Measurements from ENCODE around the gene CD207. TPM values are rescaled to one million over a fixed set of nuclear protein-coding genes. Genes with fewer than 3 reads are reported as not detected.

The CD207 gene
- total and polyA plus RNA-seq, 4 donors = 0.06 to 1.8 (median 0.49) TPM

GRCh38 chr2:70822843-70823242 lies 12.8 kb downstream of the CD207 start:
- H3K27me3 ChIP-seq (ENCODE audit: control insufficient read depth in 3 of 3, insufficient read depth in 3 of 3, low read length in 2 of 3) = peaks cover 0 to 6% (median 0%) of the 10 kb centered on the region in 3 donors
- no peak overlapping the region for H3K27ac ChIP-seq (ENCODE audit: low read depth in 1 of 2, low read length in 1 of 2)
- H3K9ac ChIP-seq (ENCODE audit: insufficient read depth in 1 of 2, low read length in 2 of 2) = no peak overlapping the region
- H3K4me1 ChIP-seq (ENCODE audit: control insufficient read depth in 5 of 5, insufficient read depth in 5 of 5, low read length in 5 of 5) = peaks cover 0 to 1% (median 0%) of the 10 kb centered on the region in 5 donors
- WGBS, 2 donors = 70 to 91% methylated on average over 8 of the region's 8 CpGs
- ATAC-seq (ENCODE audit: insufficient read depth, low FRiP score) (no peak), DNase-seq (no peak)
- H3K9me3 ChIP-seq (ENCODE audit: control insufficient read depth in 4 of 4, insufficient read depth in 3 of 4, low read length in 3 of 4) = no peaks in the 10 kb centered on the region
- H3K4me3 ChIP-seq = no peak overlapping the region
- H3K36me3 ChIP-seq (ENCODE audit: control insufficient read depth in 4 of 4, insufficient read depth in 4 of 4, low read length in 4 of 4) = no peaks in the 10 kb centered on the region
- no peak for TF ChIP-seq CTCF (IDR thresholded peaks at IDR 0.05; ENCODE audit: control extremely low read depth, extremely low read depth)

DNA sequence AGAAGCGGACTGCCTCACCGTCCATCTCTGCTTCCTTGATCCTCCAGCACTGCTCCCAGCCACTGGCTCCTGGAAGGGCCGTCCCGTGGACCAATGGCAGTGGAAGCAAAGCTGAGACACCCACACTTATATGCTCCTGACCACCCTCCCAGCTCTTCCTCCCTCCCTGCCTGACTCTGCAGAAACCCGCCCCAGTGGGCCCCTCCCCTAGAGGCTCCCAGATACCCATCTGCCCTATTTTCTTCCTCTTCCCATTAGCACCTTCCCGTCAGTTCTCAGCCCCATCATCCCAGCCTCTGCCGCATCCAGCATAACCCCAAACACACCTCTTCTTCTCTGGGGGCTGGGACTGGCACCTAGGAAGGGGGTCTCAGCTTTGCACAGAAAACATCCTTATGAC lies 15.1 kb downstream of the CD207 start, which contains the start of gene CLEC4F:
CLEC4F (minus strand) TSS at position 101 of the 400 bp plus-strand sequence; CDS start at position 25, 76 bp downstream.
- 71 to 86% methylated on average over 7 of the region's 7 CpGs for WGBS, 2 donors
- Histone ChIP-seq H3K27me3 (ENCODE audit: control insufficient read depth in 3 of 3, insufficient read depth in 3 of 3, low read length in 2 of 3) (peaks cover 0 to 4% (median 3%) of the 10 kb centered on the region in 3 donors), H3K4me1 (ENCODE audit: control insufficient read depth in 5 of 5, insufficient read depth in 5 of 5, low read length in 5 of 5) (no peaks in the 10 kb centered on the region), H3K36me3 (ENCODE audit: control insufficient read depth in 4 of 4, insufficient read depth in 4 of 4, low read length in 4 of 4) (no peaks in the 10 kb centered on the region), H3K9me3 (ENCODE audit: control insufficient read depth in 4 of 4, insufficient read depth in 3 of 4, low read length in 3 of 4) (no peaks in the 10 kb centered on the region), H3K4me3 (no peak within 1 kb of the TSS), H3K27ac (ENCODE audit: low read depth in 1 of 2, low read length in 1 of 2) (no peak within 1 kb of the TSS), H3K9ac (ENCODE audit: insufficient read depth in 1 of 2, low read length in 2 of 2) (no peak within 1 kb of the TSS)
- DNase-seq (no peak), ATAC-seq (ENCODE audit: insufficient read depth, low FRiP score) (no peak)
- TF ChIP-seq CTCF (IDR thresholded peaks at IDR 0.05; ENCODE audit: control extremely low read depth, extremely low read depth) = no peak

- peaks cover 0 to 4% (median 3%) of the 10 kb centered on the region in 3 donors for H3K27me3 ChIP-seq (ENCODE audit: control insufficient read depth in 3 of 3, insufficient read depth in 3 of 3, low read length in 2 of 3)
- no peak for DNase-seq
- no peak overlapping the region for H3K4me3 ChIP-seq
- H3K4me1 ChIP-seq (ENCODE audit: control insufficient read depth in 5 of 5, insufficient read depth in 5 of 5, low read length in 5 of 5) = no peaks in the 10 kb centered on the region
- no peaks in the 10 kb centered on the region for H3K9me3 ChIP-seq (ENCODE audit: control insufficient read depth in 4 of 4, insufficient read depth in 3 of 4, low read length in 3 of 4)
- TF ChIP-seq CTCF (IDR thresholded peaks at IDR 0.05; ENCODE audit: control extremely low read depth, extremely low read depth) = no peak
- no peak for ATAC-seq (ENCODE audit: insufficient read depth, low FRiP score)
- 82 to 87% methylated on average over 3 of the region's 3 CpGs for WGBS, 2 donors
- H3K9ac ChIP-seq (ENCODE audit: insufficient read depth in 1 of 2, low read length in 2 of 2) = no peak overlapping the region
- H3K27ac ChIP-seq (ENCODE audit: low read depth in 1 of 2, low read length in 1 of 2) = no peak overlapping the region
- H3K36me3 ChIP-seq (ENCODE audit: control insufficient read depth in 4 of 4, insufficient read depth in 4 of 4, low read length in 4 of 4) = no peaks in the 10 kb centered on the region
These were observed 18.2 kb downstream of the CD207 start for GRCh38 chr2:70817284-70817954.

Data from lung (tissue), 12 donors.